Osteocyte (in vitro differentiated cells): Measurements from ENCODE around the gene GRAMD4. TPM values are rescaled to one million over a fixed set of nuclear protein-coding genes. Genes with fewer than 3 reads are reported as not detected.
A peak's percentile ranks its signal among the peaks of the same experiment; 100 is the strongest.

ENCODE experiments used
- DNase-seq: peaks from one replicate; pipeline ENCODE4 v3.0.0; 2021; ENCODE audit warnings: mixed read lengths; ENCODE audit not compliant: unreplicated experiment; ENCODE audit errors: extremely low spot score
- H3K27ac Mint-ChIP-seq: one replicate; pipeline ENCODE4 v1.8.0; 2021; ENCODE audit warnings: mild to moderate bottlenecking, mixed read lengths; ENCODE audit not compliant: unreplicated experiment
- H3K27me3 Mint-ChIP-seq: one replicate; pipeline ENCODE4 v1.8.0; 2021; ENCODE audit warnings: mixed read lengths; ENCODE audit not compliant: unreplicated experiment
- H3K36me3 Mint-ChIP-seq: one replicate; pipeline ENCODE4 v1.8.0; 2021; ENCODE audit warnings: mixed read lengths; ENCODE audit not compliant: unreplicated experiment
- H3K4me1 Mint-ChIP-seq: one replicate; pipeline ENCODE4 v1.8.0; 2021; ENCODE audit warnings: mixed read lengths; ENCODE audit not compliant: unreplicated experiment
- H3K4me3 Mint-ChIP-seq: one replicate; pipeline ENCODE4 v1.8.0; 2021; ENCODE audit warnings: mild to moderate bottlenecking, moderate library complexity, mixed read lengths; ENCODE audit not compliant: unreplicated experiment
- H3K9me3 Mint-ChIP-seq: one replicate; pipeline ENCODE4 v1.8.0; 2021; ENCODE audit warnings: mixed read lengths; ENCODE audit not compliant: unreplicated experiment
- CTCF ChIP-seq: fragments of 200-600 bp; sonication (generic); IDR thresholded peaks from 2 replicates; pipeline ENCODE4 v1.5.0; 2021; ENCODE audit warnings: antibody characterized with exemption, mild to moderate bottlenecking, moderate library complexity
- total RNA-seq: library from RNA; stranded (reverse); gene quantifications from 2 replicates; pipeline ENCODE4 v1.2.1, GENCODE V29; 2021

GRAMD4 gene
- total RNA-seq, 1 donor from 2014 or later: 37.4 TPM

- H3K36me3 Mint-ChIP-seq: no peaks in the 10 kb centered on the region
- no peak overlapping the region for H3K4me3 Mint-ChIP-seq
- H3K27me3 Mint-ChIP-seq: no peaks in the 10 kb centered on the region
- TF ChIP-seq CTCF: no peak
- no peak for DNase-seq
- H3K4me1 Mint-ChIP-seq: peaks cover 32% of the 10 kb centered on the region
- H3K27ac Mint-ChIP-seq: no peak overlapping the region
- H3K9me3 Mint-ChIP-seq: peaks cover 15% of the 10 kb centered on the region
Measured at GRCh38 chr22:46574438-46574992, 45.7 kb upstream of the GRAMD4 start.

GRCh38 chr22:46574993-46575910 is 44.9 kb upstream of the GRAMD4 start:
- Mint-ChIP-seq H3K36me3 (no peaks in the 10 kb centered on the region), H3K4me3 (peak overlapping the region; percentile 73), H3K9me3 (peaks cover 15% of the 10 kb centered on the region), H3K27me3 (no peaks in the 10 kb centered on the region), H3K4me1 (peaks cover 39% of the 10 kb centered on the region), H3K27ac (peak overlapping the region; percentile 59)
- no peak for TF ChIP-seq CTCF
- no peak for DNase-seq

- no peak for DNase-seq
- Mint-ChIP-seq H3K4me3 (peak overlapping the region; percentile 73), H3K36me3 (no peaks in the 10 kb centered on the region), H3K27me3 (no peaks in the 10 kb centered on the region), H3K9me3 (peaks cover 12% of the 10 kb centered on the region), H3K4me1 (peaks cover 43% of the 10 kb centered on the region), H3K27ac (peak overlapping the region; percentile 59)
- TF ChIP-seq CTCF: no peak
Measured at GRCh38 chr22:46575911-46576555, 44.2 kb upstream of the GRAMD4 start.

GRCh38 chr22:46576556-46577367 is 43.4 kb upstream of the GRAMD4 start:
- Mint-ChIP-seq H3K4me1 (peaks cover 49% of the 10 kb centered on the region), H3K9me3 (peaks cover 5% of the 10 kb centered on the region), H3K4me3 (peak overlapping the region; percentile 73), H3K36me3 (no peaks in the 10 kb centered on the region), H3K27ac (no peak overlapping the region), H3K27me3 (no peaks in the 10 kb centered on the region)
- no peak for TF ChIP-seq CTCF
- DNase-seq: no peak
